D721Med (cell line): ENCODE measurements around the gene XIRP1.

Experiments used
- DNase-seq: peaks from one replicate; pipeline ENCODE4 v3.0.0; 2011; ENCODE audit warnings: low spot score; ENCODE audit not compliant: insufficient read length
- FAIRE-seq: peaks from 2 replicates; lab custom pipeline; 2011; peaks lifted over from hg19 to GRCh38; lab: Jason Lieb, UNC
- TF ChIP-seq, protein P1 (sequence below): IDR thresholded peaks from 2 replicates; pipeline ENCODE4 v1.5.1; 2012; ENCODE audit warnings: mild to moderate bottlenecking, control low read depth; ENCODE audit not compliant: insufficient read depth; ENCODE audit errors: missing control alignments

The XIRP1 gene

DNA sequence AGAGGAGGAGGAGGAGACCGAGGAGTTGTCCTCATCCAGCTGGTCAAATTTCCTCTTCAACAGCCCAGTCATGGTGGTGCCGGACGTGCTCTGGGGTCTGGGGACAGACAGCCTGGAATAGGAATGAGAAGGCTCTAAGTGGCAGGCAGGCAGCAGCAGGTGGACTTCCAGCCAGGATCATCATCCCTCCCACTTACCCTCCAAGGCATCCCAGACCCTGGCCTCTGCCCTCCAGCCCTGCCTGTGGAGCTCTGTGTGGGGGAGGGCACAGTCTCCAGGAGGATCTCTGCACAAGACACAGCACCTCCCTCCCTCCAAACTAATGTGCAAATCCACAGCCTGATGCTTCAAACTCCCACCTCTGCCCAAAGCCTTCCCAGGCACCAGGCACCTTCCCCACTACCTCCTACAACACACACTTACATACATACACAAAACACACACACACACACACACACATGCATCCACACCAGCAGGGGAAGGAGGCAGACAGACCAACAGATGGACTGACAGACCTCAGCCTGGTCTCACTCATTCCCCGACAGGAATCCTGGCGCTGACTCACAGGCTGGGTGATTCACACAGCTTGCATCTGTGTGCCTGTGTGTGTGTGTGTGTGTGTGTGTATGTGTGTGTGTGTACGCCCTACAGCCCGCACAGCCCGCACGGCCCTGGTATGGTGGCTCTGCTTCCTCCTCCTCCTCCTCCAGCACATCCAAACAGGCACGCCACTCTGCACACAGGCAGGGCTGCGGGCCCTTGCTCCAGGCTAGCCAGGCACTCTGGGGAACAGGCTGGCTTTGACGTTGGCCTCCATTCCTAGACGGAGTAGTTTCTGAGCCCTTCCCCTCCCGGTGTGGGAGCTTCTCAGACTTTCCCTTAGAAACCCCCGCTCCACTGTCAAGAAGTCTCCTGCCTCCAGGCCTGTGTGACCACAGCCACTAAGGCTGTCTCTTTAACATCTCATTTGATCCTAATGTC lies 45.5 kb downstream of the XIRP1 start:
- DNase-seq = no peak
- TF ChIP-seq, protein P1, sequence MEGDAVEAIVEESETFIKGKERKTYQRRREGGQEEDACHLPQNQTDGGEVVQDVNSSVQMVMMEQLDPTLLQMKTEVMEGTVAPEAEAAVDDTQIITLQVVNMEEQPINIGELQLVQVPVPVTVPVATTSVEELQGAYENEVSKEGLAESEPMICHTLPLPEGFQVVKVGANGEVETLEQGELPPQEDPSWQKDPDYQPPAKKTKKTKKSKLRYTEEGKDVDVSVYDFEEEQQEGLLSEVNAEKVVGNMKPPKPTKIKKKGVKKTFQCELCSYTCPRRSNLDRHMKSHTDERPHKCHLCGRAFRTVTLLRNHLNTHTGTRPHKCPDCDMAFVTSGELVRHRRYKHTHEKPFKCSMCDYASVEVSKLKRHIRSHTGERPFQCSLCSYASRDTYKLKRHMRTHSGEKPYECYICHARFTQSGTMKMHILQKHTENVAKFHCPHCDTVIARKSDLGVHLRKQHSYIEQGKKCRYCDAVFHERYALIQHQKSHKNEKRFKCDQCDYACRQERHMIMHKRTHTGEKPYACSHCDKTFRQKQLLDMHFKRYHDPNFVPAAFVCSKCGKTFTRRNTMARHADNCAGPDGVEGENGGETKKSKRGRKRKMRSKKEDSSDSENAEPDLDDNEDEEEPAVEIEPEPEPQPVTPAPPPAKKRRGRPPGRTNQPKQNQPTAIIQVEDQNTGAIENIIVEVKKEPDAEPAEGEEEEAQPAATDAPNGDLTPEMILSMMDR = no peak
- no peak for FAIRE-seq

DNA sequence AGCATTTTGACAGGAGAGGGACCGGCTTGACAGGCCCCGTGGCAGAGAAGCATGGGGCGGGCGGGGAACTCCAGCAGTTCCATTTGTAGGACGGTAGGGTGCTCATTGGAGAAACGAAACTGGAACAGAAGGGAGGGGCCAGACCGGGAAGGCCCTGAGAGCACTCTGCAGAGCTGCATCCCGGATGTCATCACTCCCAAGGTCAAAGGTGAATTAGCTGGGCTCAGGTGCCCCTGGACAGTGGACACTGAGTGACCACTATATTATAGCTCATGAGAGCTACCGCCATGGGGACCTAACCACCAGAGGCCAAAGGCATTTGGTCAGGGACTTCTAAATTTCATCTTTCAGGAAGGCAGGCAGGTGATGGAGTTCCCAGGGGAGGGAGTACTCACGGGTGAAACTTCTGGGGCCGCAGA lies 46.3 kb downstream of the XIRP1 start:
- no peak for FAIRE-seq
- TF ChIP-seq, protein P1 = no peak
- DNase-seq = no peak

DNA sequence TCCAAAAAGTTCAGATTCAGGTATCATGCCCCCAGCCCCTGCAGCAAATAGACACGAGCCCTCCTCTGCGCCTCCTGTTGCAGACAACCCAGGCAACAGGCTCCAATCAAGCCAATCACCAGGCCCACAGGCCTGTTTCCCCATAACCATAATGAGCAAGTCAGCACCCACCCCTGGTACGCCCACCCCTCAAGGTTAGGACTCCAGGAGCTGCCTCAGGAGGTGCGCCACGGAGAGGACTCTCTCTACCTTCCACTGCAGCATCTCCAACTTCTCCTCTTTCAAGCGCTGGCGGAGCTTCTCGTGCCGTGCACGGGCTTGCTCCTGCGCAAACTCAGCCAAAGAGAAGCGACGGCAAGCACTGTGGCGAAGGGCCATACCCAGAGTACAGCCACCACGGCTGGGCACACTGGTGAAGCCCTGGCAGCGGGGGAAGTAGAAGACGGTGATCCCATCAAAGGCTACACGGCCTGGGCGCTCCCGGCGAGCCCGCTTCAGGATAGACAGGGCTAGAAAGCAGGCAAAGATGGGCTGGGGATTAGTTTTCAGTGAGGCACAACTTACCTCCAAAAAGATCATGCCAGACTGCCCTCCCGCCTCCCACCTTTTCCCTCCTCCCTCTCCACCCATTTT lies 47.5 kb downstream of the XIRP1 start:
- no peak for FAIRE-seq
- TF ChIP-seq, protein P1 = no peak
- no peak for DNase-seq

DNA sequence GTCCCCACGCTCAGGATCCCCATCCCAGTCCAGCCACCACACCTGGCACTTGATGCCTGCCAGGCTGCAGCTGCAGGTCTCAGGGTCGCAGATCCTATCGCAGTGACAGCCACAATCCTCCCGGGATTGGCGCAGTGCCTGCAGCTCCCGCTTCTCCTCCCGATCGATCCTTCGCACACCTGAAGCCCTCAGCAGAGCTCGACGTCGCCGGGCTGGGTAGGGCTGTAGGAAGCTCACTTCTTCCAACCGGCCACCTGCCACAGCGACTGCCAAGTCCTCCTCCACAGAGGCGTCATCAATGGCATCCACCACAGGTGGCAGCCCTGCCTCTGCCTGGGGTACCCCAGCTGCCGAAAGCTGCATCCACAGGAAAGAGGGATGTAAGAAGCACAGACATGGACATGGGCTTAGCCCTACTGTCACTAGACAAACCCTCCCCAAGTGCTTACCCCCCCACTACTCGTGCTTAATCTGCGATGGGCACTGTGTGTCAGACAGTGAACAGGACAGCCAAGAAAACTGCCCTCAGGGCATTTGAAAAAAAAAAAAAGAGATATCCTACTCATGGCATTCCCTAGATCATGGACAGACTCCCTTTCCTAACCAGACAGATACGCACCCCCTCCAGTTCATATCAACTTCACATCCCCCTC lies 48.2 kb downstream of the XIRP1 start:
- no peak for DNase-seq
- TF ChIP-seq, protein P1 = no peak

DNA sequence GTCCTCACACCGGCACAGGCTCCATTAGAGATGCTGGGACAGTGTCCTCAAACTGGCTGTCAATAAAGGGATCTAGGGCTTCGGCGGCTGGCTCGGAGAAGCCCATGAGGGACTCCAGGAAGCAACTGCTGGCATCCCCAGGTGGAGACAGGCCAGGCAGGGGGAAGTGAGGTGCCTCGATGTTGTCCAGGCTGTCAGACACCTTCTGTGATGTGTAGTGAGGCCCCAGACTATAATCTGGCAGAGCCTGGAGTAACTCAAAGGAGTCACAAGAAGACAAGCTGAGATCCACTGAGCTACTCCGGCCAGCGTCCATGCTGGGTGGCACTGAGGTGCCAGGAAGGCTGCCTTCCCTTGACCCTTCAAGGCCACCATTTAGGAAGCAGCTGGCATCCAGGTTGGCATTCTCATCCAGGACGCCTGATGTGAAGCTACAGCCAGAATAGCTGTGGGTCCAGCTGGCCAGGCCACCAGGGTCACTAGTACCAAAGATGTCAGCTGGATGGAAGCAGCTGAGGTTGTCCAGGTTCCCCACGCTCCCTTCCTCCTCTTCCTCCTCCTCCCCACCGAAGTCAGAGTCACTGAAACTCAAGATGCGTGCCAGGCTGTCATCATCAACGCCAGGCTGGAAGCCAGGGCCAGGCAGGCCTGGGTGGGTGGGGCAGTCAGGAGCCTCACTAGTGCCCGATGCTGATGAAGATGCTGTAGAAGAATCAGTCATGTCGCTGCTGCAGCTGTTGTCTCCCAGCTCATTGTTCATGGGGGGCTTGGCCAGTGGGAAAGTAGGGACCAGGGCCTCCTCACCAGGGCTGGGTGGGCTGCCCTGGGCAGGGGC lies 49.1 kb downstream of the XIRP1 start:
- no peak for FAIRE-seq
- TF ChIP-seq, protein P1 = no peak
- no peak for DNase-seq

More for the DNA sequence above, 48.2 kb downstream of the XIRP1 start:
- FAIRE-seq = no peak

DNA sequence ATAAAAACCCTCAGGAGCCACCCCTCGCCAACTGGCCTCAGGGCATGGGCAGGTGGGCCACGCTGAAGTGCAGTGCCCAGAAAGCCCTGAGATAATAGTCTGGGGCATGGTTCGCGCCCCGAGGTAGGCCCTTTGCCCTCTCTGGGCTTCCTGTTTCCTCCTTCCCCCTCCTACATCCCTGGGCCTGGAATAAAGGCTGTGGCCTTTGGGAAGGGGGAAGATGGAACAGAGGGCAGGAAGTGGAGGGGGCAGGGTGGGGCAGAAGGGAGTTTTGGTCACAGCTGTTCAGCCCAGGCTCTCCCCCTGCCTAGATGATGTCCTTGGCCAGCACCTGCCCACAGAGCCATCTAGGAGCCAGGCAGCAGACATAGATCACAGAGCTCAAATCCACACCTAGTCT lies 50.3 kb downstream of the XIRP1 start:
- DNase-seq (no peak), FAIRE-seq (no peak)
- TF ChIP-seq, protein P1 = no peak
